ENCODE measurements around the gene ADGRB3.
"Not testable (repeated sequence)": the region's sequence is repeated elsewhere in the genome, so short reads cannot be mapped to it uniquely, and the experiment has no call there.

Gene ADGRB3

GRCh38 chr6:69427882-69428281 lies 792.8 kb downstream of the ADGRB3 start:
- H3K4me3 ChIP-seq (replicated peaks; ENCODE audit: low read depth, low read length), result no peak overlapping the region
- TF ChIP-seq CTCF (IDR thresholded peaks at IDR 0.05; ENCODE audit: low read depth, low read length, missing control alignments), result no peak
- DNase-seq (ENCODE audit: extremely low read depth, low read depth), result no peak

DNA sequence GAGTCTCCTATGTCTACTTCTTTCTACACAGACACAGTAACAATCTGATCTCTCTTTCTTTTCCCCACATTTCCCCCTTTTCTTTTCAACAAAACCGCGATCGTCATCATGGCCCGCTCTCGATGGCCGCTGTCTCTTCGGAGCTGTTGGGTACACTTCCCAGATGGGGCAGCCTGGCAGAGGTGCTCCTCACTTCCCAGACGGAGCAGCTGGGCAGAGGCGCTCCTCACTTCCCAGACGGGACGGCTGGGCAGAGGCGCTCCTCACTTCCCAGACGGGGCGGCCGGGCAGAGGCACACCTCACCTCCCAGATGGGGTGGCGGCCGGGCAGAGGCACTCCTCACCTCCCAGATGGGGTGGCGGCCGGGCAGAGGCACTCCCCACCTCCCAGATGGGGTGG lies 797.1 kb downstream of the ADGRB3 start:
- H3K4me3 ChIP-seq (replicated peaks; ENCODE audit: low read depth, low read length); DNase-seq (ENCODE audit: extremely low read depth, low read depth): not testable (repeated sequence)

- DNase-seq (ENCODE audit: extremely low read depth, low read depth); H3K4me3 ChIP-seq (replicated peaks; ENCODE audit: low read depth, low read length): not testable (repeated sequence)
These were observed 798.0 kb downstream of the ADGRB3 start for GRCh38 chr6:69433116-69433515.

DNA sequence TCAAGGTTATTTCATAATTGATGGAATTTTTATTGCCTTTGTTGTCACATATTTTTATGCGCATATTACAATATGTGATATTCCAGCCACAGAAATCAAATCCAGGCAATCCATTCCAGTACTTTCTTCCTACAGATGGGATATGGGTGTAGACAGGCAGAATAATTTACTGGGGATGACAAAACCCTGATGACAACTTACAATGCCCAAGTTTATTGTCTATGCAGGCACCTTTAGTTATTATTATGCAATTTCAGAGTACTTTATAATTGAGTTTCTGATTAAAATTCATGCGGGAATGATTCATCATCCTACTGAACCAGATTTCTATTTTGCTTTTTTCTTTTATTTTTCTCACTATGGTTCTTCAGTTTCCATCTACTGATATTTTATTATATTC lies 803.0 kb downstream of the ADGRB3 start:
- H3K4me3 ChIP-seq (replicated peaks; ENCODE audit: low read depth, low read length), result no peak overlapping the region
- no peak for DNase-seq (ENCODE audit: extremely low read depth, low read depth)
- no peak for TF ChIP-seq CTCF (IDR thresholded peaks at IDR 0.05; ENCODE audit: low read depth, low read length, missing control alignments)
